Lower lobe of right lung (tissue), 2 donors: ENCODE results near the gene KRT32. TPM values are rescaled to one million over a fixed set of nuclear protein-coding genes. Genes with fewer than 3 reads are reported as not detected.

Experiments
- ATAC-seq, 2 donors: fragments of 200-7000 bp; cut with Tn5 transposase; one replicate each; pipeline ENCODE4 v1.9.1; 2020 to 2022; ENCODE audit warnings: mild to moderate bottlenecking in 2 of 2, moderate library complexity in 2 of 2
- DNase-seq: peaks from one replicate; pipeline ENCODE4 v3.0.0-alpha.2; 2020
- H3K27ac ChIP-seq: fragments of 200-600 bp; one replicate; pipeline ENCODE4 v1.8.0; 2022
- H3K27me3 ChIP-seq: fragments of 200-600 bp; one replicate; pipeline ENCODE4 v1.8.0; 2022; ENCODE audit warnings: low read depth
- H3K36me3 ChIP-seq: fragments of 200-600 bp; one replicate; pipeline ENCODE4 v1.8.0; 2022; ENCODE audit warnings: mild to moderate bottlenecking
- H3K4me1 ChIP-seq: fragments of 200-600 bp; one replicate; pipeline ENCODE4 v1.8.0; 2022
- H3K4me3 ChIP-seq: fragments of 200-600 bp; one replicate; pipeline ENCODE4 v1.8.0; 2022; ENCODE audit warnings: mild to moderate bottlenecking
- H3K9me3 ChIP-seq: fragments of 200-600 bp; one replicate; pipeline ENCODE4 v1.8.0; 2022
- CTCF ChIP-seq: fragments of 200-600 bp; IDR thresholded peaks from one replicate; pipeline ENCODE4 v1.8.0; 2022; ENCODE audit warnings: antibody characterized with exemption, mild to moderate bottlenecking
- intact Hi-C: fragments of 100-400 bp; cut with DNase I; formaldehyde crosslinking; loops from one replicate; pipeline ENCODE4 v1.11.0; 2022
- microRNA-seq: library from miRNA; unstranded; fragments of <30 nt; microRNA quantifications from one replicate; pipeline ENCODE4 v1.2.0, GENCODE V29; 2020; ENCODE audit warnings: borderline number of aligned reads
- total RNA-seq: library from RNA; stranded (reverse); fragmentation: NEBNext Ultra II Directional; extraction: Animal tissue kit (Norgen Biotek cat#: 25700); gene quantifications from one replicate; pipeline ENCODE4 v1.2.1, GENCODE V29; 2021
- donor health status: DM: no; HTN: yes; CAD: no; lungs with severe emphysema.

The KRT32 gene
- total RNA-seq, 1 donor from 2014 or later, result not detected

- no peak overlapping the region for H3K4me3 ChIP-seq
- H3K36me3 ChIP-seq, result no peaks in the 10 kb centered on the region
- TF ChIP-seq CTCF, result no peak
- intact Hi-C loops, result no loop called here
- ATAC-seq (peak; percentile 79 to 85), DNase-seq (no peak)
- H3K9me3 ChIP-seq, result no peaks in the 10 kb centered on the region
- no peaks in the 10 kb centered on the region for H3K4me1 ChIP-seq
- no peaks in the 10 kb centered on the region for H3K27me3 ChIP-seq
- no peak overlapping the region for H3K27ac ChIP-seq
These were observed 53.7 kb downstream of the KRT32 start for GRCh38 chr17:41413353-41413957.

GRCh38 chr17:41411072-41411840 lies 55.9 kb downstream of the KRT32 start:
- DNase-seq (no peak), ATAC-seq (no peak)
- intact Hi-C loops, result no loop called here
- H3K4me1 ChIP-seq, result no peaks in the 10 kb centered on the region
- TF ChIP-seq CTCF, result no peak
- H3K27me3 ChIP-seq, result no peaks in the 10 kb centered on the region
- no peaks in the 10 kb centered on the region for H3K36me3 ChIP-seq
- no peak overlapping the region for H3K27ac ChIP-seq
- H3K4me3 ChIP-seq, result no peak overlapping the region
- no peaks in the 10 kb centered on the region for H3K9me3 ChIP-seq

Small RNA genes within 50 kb of the gene (microRNA-seq; reads per million reads assigned to microRNA genes)
- gene MIR6510, result not detected

Other genes starting within 250 kb of the KRT32 start
- not detected for gene KRTAP9-2, start 240.7 kb downstream of the KRT32 start, total RNA-seq
- gene KRTAP9-3, start 234.9 kb downstream of the KRT32 start, total RNA-seq, result not detected
- not detected for gene KRTAP9-8, start 229.4 kb downstream of the KRT32 start, total RNA-seq
- gene KRTAP9-4, start 217.7 kb downstream of the KRT32 start, total RNA-seq, result not detected
- not detected for gene KRTAP9-9, start 212.0 kb downstream of the KRT32 start, total RNA-seq
- not detected for gene KRTAP9-6, start 202.0 kb downstream of the KRT32 start, total RNA-seq
- gene KRTAP9-7, start 191.7 kb downstream of the KRT32 start, total RNA-seq, result not detected
- gene KRTAP29-1, start 164.5 kb downstream of the KRT32 start, total RNA-seq, result not detected
- gene KRTAP16-1, start 158.1 kb downstream of the KRT32 start, total RNA-seq, result not detected
- not detected for gene KRTAP17-1, start 151.7 kb downstream of the KRT32 start, total RNA-seq
- not detected for gene KRT33A, start 116.6 kb downstream of the KRT32 start, total RNA-seq
- not detected for gene KRT33B, start 97.6 kb downstream of the KRT32 start, total RNA-seq
- not detected for gene KRT34, start 85.1 kb downstream of the KRT32 start, total RNA-seq
- not detected for gene KRT31, start 69.8 kb downstream of the KRT32 start, total RNA-seq
- gene KRT37, start 42.8 kb downstream of the KRT32 start, total RNA-seq, result not detected
- not detected for gene KRT38, start 26.4 kb downstream of the KRT32 start, total RNA-seq
- gene KRT35, start 13.8 kb upstream of the KRT32 start, total RNA-seq, result not detected
- not detected for gene KRT36, start 22.5 kb upstream of the KRT32 start, total RNA-seq
- gene KRT13, start 38.2 kb upstream of the KRT32 start, total RNA-seq, result 5.2 TPM
- 9.0 TPM for gene KRT15, start 51.5 kb upstream of the KRT32 start, total RNA-seq
- gene KRT19, start 60.9 kb upstream of the KRT32 start, total RNA-seq, result 212 TPM
- gene KRT9, start 104.7 kb upstream of the KRT32 start, total RNA-seq, result not detected
- gene KRT14, start 119.5 kb upstream of the KRT32 start, total RNA-seq, result not detected
- gene KRT16, start 145.4 kb upstream of the KRT32 start, total RNA-seq, result not detected
- gene KRT17, start 157.2 kb upstream of the KRT32 start, total RNA-seq, result 2.6 TPM
- 943 TPM for gene EIF1, start 221.5 kb upstream of the KRT32 start, total RNA-seq
- not detected for gene GAST, start 244.9 kb upstream of the KRT32 start, total RNA-seq